Neural cell (in vitro differentiated cells): ENCODE measurements around the gene OSCP1.

Experiments
- EP300 ChIP-seq: fragments of 450-650 bp; conservative IDR thresholded peaks from 2 replicates; pipeline ENCODE4 v1.6.1; 2014; ENCODE audit warnings: antibody characterized with exemption, mild to moderate bottlenecking, moderate library complexity; ENCODE audit not compliant: poor library complexity, severe bottlenecking
- EZH2 ChIP-seq: fragments of 200-600, 300-800 bp; shearing (Covaris generic), sonication (generic); IDR thresholded peaks from 2 replicates; pipeline ENCODE4 v1.6.1; 2014; ENCODE audit warnings: antibody characterized with exemption, low read length, borderline replicate concordance, mild to moderate bottlenecking; ENCODE audit not compliant: insufficient read depth, poor library complexity, severe bottlenecking
- POLR2AphosphoS5 ChIP-seq: IDR thresholded peaks from 2 replicates; pipeline ENCODE4 v1.6.1; 2012
- SMC3 ChIP-seq: fragments of 450-650 bp; conservative IDR thresholded peaks from 2 replicates; pipeline ENCODE4 v1.6.1; 2014; ENCODE audit warnings: antibody characterized with exemption, mild to moderate bottlenecking, moderate library complexity; ENCODE audit not compliant: poor library complexity
- TAF1 ChIP-seq: IDR thresholded peaks from 2 replicates; pipeline ENCODE4 v1.6.1; 2012; ENCODE audit warnings: low read depth
- TF ChIP-seq, protein P1 (sequence below): fragments of 450-650 bp; IDR thresholded peaks from 2 replicates; pipeline ENCODE4 v1.5.1; 2014; ENCODE audit warnings: antibody characterized with exemption, mild to moderate bottlenecking, moderate library complexity; ENCODE audit not compliant: poor library complexity, severe bottlenecking

DNA sequence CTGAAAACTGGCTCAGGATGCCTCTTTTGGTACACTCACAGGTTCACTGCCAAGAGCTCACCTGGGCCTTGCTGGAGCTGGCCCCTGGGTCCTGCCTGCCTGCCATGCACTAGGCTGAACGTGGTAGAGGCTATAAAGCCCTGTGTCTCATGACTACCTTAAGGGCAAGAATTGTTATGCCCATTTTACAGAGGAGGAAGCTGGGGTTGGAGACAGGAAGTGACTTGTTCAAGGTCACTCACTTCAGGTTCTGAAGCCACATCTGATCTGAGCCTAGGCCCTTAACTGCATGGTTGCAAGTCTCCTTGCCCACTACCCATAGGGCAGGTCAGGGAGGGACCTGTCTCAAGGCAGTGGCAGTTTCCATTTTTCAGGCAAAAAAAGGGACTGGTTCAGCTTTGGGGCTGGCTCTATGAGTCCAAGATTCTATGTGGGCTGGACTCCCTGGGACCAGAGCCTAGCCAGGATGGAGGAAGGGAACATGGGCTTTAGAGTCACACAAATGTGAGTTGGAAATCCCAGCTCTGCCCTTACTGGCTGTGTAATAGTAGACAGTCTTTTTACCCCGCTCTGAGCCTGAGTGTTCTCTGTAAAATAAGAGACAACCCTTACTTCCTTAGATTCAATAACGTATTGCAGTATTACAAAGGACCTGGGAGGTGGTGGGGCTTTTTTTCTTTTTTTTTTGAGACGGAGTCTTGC, 72.3 kb downstream of the OSCP1 start:
- no peak for TF ChIP-seq EZH2
- TF ChIP-seq, protein P1, sequence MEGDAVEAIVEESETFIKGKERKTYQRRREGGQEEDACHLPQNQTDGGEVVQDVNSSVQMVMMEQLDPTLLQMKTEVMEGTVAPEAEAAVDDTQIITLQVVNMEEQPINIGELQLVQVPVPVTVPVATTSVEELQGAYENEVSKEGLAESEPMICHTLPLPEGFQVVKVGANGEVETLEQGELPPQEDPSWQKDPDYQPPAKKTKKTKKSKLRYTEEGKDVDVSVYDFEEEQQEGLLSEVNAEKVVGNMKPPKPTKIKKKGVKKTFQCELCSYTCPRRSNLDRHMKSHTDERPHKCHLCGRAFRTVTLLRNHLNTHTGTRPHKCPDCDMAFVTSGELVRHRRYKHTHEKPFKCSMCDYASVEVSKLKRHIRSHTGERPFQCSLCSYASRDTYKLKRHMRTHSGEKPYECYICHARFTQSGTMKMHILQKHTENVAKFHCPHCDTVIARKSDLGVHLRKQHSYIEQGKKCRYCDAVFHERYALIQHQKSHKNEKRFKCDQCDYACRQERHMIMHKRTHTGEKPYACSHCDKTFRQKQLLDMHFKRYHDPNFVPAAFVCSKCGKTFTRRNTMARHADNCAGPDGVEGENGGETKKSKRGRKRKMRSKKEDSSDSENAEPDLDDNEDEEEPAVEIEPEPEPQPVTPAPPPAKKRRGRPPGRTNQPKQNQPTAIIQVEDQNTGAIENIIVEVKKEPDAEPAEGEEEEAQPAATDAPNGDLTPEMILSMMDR = no peak
- TF ChIP-seq POLR2AphosphoS5 = no peak
- no peak for TF ChIP-seq EP300
- TF ChIP-seq TAF1 = no peak
- TF ChIP-seq SMC3 = no peak
